Suprapubic skin (tissue), 4 donors: Measurements from ENCODE around the gene TNS1. TPM values are rescaled to one million over a fixed set of nuclear protein-coding genes. Genes with fewer than 3 reads are reported as not detected.

ENCODE experiments used
- DNase-seq, 2 donors: peaks; one replicate each; pipeline ENCODE4 v3.0.0-alpha.2; 2019; ENCODE audit warnings: low spot score in 2 of 2
- H3K27ac ChIP-seq: fragments of 200-600 bp; sonication (generic); one replicate; pipeline ENCODE4 v1.5.1; 2019
- H3K27me3 ChIP-seq: fragments of 200-600 bp; sonication (generic); one replicate; pipeline ENCODE4 v1.5.1; 2019
- H3K36me3 ChIP-seq: fragments of 200-600 bp; sonication (generic); one replicate; pipeline ENCODE4 v1.5.1; 2019
- H3K4me1 ChIP-seq: fragments of 200-600 bp; sonication (generic); one replicate; pipeline ENCODE4 v1.5.1; 2019
- H3K4me3 ChIP-seq: fragments of 200-600 bp; sonication (generic); one replicate; pipeline ENCODE4 v1.5.1; 2019; ENCODE audit warnings: mild to moderate bottlenecking
- H3K9me3 ChIP-seq: fragments of 200-600 bp; sonication (generic); one replicate; pipeline ENCODE4 v1.5.1; 2019
- CTCF ChIP-seq, 2 donors: fragments of 200-600 bp in 1 of 2; fragments of 450-650 bp in 1 of 2; sonication (generic) in 1 of 2; IDR thresholded peaks; one replicate each; pipeline ENCODE4 v1.5.1; 2016 to 2019; ENCODE audit warnings: antibody characterized with exemption in 2 of 2, mild to moderate bottlenecking in 1 of 2, moderate library complexity in 1 of 2
- EP300 ChIP-seq: sonication (generic); formaldehyde crosslinking; IDR thresholded peaks from one replicate; pipeline ENCODE4 v1.6.1; 2017; ENCODE audit warnings: antibody characterized with exemption
- POLR2A ChIP-seq, 2 donors: fragments of 450-650 bp; IDR thresholded peaks; one replicate each; pipeline ENCODE4 v1.6.1; 2017; ENCODE audit warnings: antibody characterized with exemption in 2 of 2, mild to moderate bottlenecking in 2 of 2, moderate library complexity in 2 of 2
- POLR2AphosphoS5 ChIP-seq, 3 donors: sonication (generic); formaldehyde crosslinking; IDR thresholded peaks; one replicate each; pipeline ENCODE4 v1.6.1; 2017; ENCODE audit warnings: antibody characterized with exemption in 3 of 3
- WGBS: methylation state at CpG from one replicate; pipeline ENCODE4 v1.1.5; 2018; 5-methylcytosine and 5-hydroxymethylcytosine counted together
- total RNA-seq, 4 donors: library from RNA; depleted of rRNA; stranded (reverse); fragments of >200 nt; gene quantifications; one replicate each; pipeline ENCODE4 v1.1.0, GENCODE V29; 2016

TNS1 gene
- total RNA-seq, 4 donors from 2014 or later, result 64.1 to 145 (median 99.5) TPM

GRCh38 chr2:217792626-217793527 lies 209.9 kb downstream of the TNS1 start:
- H3K4me3 ChIP-seq, result no peak overlapping the region
- H3K4me1 ChIP-seq, result peaks cover 20% of the 10 kb centered on the region
- no peaks in the 10 kb centered on the region for H3K36me3 ChIP-seq
- no peak overlapping the region for H3K27ac ChIP-seq
- no peaks in the 10 kb centered on the region for H3K9me3 ChIP-seq
- 83% methylated on average over 5 of the region's 5 CpGs for WGBS
- TF ChIP-seq POLR2AphosphoS5 (IDR thresholded peaks at IDR 0.05), result no peak
- TF ChIP-seq CTCF (IDR thresholded peaks at IDR 0.05), result no peak
- no peak for TF ChIP-seq EP300
- TF ChIP-seq POLR2A (IDR thresholded peaks at IDR 0.05), result no peak
- no peaks in the 10 kb centered on the region for H3K27me3 ChIP-seq
- no peak for DNase-seq

GRCh38 chr2:217791551-217791950 lies 211.2 kb downstream of the TNS1 start:
- no peak for DNase-seq
- 96% methylated on average over 2 of the region's 2 CpGs for WGBS
- H3K9me3 ChIP-seq, result no peaks in the 10 kb centered on the region
- TF ChIP-seq EP300 (no peak), POLR2A (IDR thresholded peaks at IDR 0.05) (no peak), POLR2AphosphoS5 (IDR thresholded peaks at IDR 0.05) (no peak), CTCF (IDR thresholded peaks at IDR 0.05) (no peak)
- no peaks in the 10 kb centered on the region for H3K27me3 ChIP-seq
- no peaks in the 10 kb centered on the region for H3K36me3 ChIP-seq
- H3K4me1 ChIP-seq, result peaks cover 16% of the 10 kb centered on the region
- H3K27ac ChIP-seq, result no peak overlapping the region
- H3K4me3 ChIP-seq, result no peak overlapping the region

- Histone ChIP-seq H3K27me3 (no peaks in the 10 kb centered on the region), H3K27ac (no peak overlapping the region), H3K4me1 (peaks cover 16% of the 10 kb centered on the region), H3K4me3 (no peak overlapping the region), H3K36me3 (no peaks in the 10 kb centered on the region), H3K9me3 (no peaks in the 10 kb centered on the region)
- no peak for TF ChIP-seq POLR2A (IDR thresholded peaks at IDR 0.05)
- DNase-seq, result no peak
- 55% methylated on average over 4 of the region's 5 CpGs for WGBS
Observed at GRCh38 chr2:217790681-217791392, 212.0 kb downstream of the TNS1 start.

- Histone ChIP-seq H3K27ac (no peak overlapping the region), H3K4me3 (no peak overlapping the region)
Observed at GRCh38 chr2:217790195-217790594, 212.6 kb downstream of the TNS1 start.

GRCh38 chr2:217789736-217790181 lies 213.0 kb downstream of the TNS1 start:
- Histone ChIP-seq H3K9me3 (no peaks in the 10 kb centered on the region), H3K4me1 (peaks cover 15% of the 10 kb centered on the region), H3K4me3 (no peak overlapping the region), H3K27me3 (no peaks in the 10 kb centered on the region), H3K36me3 (no peaks in the 10 kb centered on the region), H3K27ac (no peak overlapping the region)
- 69% methylated on average over 12 of the region's 13 CpGs for WGBS
- no peak for DNase-seq
- TF ChIP-seq CTCF (IDR thresholded peaks at IDR 0.05), result no peak
- no peak for TF ChIP-seq POLR2AphosphoS5 (IDR thresholded peaks at IDR 0.05)
- no peak for TF ChIP-seq POLR2A (IDR thresholded peaks at IDR 0.05)
- TF ChIP-seq EP300, result no peak

More at GRCh38 chr2:217790195-217790594, 212.6 kb downstream of the TNS1 start:
- Histone ChIP-seq H3K36me3 (no peaks in the 10 kb centered on the region), H3K4me1 (peaks cover 16% of the 10 kb centered on the region), H3K27me3 (no peaks in the 10 kb centered on the region), H3K9me3 (no peaks in the 10 kb centered on the region)
- WGBS, result 78% methylated on average over 10 of the region's 10 CpGs
- no peak for DNase-seq
- TF ChIP-seq POLR2AphosphoS5 (IDR thresholded peaks at IDR 0.05) (no peak), CTCF (IDR thresholded peaks at IDR 0.05) (no peak), POLR2A (IDR thresholded peaks at IDR 0.05) (no peak), EP300 (no peak)
